ENCODE results near the gene TRAK1. TPM values are rescaled to one million over a fixed set of nuclear protein-coding genes. Genes with fewer than 3 reads are reported as not detected.

Gene TRAK1
- total RNA-seq, 1 donor from 2014 or later = 21.2 TPM

DNA sequence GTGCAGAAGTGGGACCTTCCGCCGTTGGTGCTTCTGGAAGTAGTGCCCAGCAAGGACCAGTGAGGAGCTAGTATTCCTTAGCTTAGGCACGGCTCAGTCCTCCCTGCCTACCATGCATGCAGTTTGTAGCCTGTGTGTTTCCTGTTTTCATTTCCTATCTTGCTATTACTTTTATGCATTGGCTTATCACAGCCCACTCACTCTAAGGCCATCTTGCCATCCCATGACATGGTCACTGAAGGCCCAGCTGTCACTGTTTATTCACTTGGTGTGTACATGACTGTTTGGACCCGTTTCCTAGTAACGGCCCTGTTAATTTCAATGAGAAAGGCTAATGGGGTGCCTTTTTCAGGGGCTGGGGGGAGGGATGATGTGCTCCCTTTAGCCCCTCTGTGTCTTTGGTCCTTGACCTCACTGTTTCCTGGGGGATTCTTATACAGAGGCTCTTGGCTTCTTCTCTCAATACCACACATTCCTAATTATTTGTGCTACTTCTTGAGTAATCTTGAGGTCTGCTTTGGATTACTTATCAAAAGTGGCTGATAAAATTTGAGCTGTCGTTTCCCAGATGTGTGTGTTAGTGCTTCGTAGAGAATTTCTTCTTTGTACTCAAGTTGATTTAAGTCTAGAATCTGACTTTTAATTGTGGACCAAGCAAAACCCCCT, 24.5 kb upstream of the TRAK1 start:
- peak; percentile 85 to 89 for DNase-seq (ENCODE audit: low read depth in 2 of 2)

DNA sequence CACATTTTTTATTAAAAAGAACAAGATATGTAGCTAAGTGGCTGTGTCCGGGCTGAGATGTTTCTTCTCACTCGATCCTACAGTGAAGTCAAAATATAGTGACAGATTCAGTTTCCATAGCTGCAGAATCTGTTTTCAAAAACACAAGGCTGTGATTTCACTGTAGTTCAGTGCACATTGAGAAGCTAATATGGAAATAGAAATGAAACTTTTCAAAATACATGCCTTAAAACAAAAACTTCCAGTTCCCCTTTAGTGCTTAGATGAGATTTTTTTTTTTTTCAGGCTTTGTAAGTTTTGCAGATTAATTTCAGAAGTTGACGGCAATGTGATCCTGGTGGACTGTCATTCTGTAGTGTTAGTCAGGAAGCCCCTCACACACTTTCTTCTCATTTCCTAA, 23.8 kb upstream of the TRAK1 start:
- DNase-seq (ENCODE audit: low read depth in 2 of 2) = peak; percentile 68 to 80

DNA sequence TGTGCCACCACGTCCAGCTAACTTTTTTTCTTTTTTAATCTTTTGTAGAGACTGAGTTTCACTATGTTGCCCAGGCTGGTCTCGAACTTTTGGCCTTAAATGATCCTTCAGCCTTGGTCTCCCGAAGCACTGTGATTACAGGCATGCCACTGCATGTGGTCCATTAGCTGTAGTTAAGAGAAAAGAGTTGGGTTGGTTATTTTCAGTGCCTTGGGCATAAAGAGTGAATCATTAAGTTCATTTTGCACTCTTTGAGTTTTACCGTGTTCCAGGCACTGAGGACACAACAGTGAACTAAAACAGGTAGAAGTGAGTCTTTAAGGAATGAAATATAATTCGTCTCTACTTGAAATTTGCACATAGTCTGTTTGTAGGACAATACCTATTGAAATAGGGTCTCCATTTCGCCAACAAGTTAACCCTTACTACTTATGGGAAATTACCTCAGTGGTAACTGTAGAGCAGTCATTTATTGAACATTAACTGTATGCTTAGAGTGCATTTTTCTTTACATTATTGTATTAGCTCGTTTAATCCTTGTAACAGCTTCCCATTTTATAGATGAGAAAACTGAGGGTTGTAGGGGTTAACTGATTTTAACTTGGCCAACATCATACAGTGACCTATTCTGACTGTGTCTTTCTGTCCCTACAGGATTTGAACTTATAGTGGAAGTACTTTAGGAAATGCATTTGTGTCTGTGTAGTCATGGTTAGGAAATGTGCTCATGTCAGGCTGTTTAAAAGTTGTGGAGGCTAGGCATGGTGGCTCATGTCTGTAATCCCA, 22.7 kb upstream of the TRAK1 start:
- no peak for DNase-seq (ENCODE audit: low read depth in 2 of 2)

DNA sequence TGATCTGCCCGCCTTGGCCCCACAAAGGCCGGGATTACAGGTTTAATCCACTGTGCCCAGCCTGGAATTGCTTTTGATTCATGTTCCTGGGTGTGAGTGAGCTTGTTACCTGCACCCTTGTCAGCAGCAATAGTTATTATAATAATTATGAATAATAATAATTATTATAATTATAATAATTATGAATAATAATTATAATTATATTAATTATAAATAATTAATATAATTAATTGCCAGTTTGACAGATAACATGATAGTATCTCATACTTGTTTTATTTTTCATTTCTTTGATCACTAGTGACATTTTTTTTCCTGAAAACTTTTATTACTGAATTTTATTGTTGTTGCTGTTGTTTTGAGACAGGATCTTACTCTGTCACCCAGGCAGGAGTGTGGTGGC, 21.1 kb upstream of the TRAK1 start:
- no peak for DNase-seq (ENCODE audit: low read depth in 2 of 2)

DNA sequence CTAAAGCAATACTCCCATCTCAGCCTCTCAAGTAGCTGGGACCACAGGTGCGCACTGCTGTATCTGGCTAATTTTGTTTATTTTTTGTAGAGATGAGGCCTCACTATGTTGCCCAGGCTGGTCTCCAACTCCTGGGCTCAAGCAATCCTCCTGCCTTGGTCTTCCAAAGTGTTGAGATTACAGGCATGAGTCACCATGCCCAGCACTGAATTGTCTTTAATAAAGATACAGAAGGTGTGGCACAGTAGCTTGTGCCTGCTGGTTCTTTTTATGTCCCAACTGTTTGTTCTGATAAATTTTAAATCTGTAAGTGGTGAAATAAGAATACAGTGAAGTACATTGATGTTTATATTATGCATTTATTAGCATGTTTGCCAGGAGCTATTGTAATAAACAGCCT, 20.6 kb upstream of the TRAK1 start:
- no peak for DNase-seq (ENCODE audit: low read depth in 2 of 2)

DNA sequence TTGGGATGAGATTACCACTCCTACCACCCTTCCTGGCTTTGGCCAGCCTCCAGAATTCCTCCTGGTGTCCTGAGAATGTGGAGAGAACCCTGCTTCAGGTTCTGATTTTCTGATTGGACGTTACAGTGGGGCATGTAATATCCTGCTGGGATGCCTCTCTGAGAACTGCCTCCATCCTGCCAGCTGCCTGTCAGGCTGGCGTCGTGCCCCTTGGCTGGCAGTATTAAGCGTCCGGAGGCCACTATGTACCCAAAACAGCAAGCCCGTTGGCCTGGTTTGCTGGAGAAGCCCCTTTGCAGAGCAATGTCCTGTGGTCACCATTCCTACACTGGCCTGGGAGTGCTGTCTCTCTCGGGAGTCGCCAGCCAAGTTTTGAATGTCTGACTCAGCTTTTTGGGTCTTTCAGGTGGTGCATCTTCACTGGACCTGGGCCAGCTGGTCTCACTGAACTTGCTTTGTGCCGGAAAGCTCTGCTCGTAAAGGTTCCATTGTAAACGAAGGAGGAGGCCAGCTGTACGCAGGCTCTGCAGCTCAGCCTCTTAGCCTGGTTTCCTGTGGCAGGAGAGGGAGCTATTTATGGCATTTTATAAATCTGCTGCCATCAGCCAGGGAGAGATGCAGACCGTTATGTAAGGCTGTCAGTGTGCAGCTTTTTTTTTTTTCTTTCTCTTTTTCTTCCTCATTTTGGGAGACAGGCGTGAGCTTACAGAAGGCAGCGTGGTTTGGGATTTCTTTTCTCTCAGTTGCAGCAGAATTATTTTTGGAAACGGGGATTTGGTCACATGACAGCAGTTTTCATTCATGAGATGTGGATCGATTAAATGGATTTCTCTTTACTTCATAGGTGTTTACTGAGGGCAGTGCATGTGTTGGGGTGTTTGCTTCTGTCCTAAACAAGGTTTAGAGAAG, 19.0 kb upstream of the TRAK1 start:
- peak; percentile 95 to 97 for DNase-seq (ENCODE audit: low read depth in 2 of 2)

DNA sequence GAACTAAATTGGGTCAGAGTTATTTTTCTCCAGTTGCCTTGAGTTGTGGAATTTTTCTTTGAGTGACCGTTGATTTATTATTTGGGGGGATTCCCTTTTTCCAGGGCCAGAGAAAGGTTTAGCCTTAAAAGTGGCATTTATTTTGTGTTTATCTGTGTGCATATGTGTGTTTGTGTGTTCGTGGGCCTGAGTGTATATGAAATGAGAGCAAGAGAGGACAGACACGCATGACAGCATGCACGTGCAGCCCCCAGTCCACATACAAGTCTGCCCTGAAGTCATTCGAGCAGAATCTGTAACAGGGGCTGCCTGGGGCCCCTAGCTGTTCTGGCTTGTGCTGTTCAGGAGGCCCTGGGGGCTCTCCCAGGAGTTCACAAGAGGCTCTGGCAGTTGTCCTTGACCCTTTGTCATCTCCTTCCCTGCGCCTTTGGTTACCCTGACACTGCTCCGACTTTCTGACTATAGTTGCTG, 18.3 kb upstream of the TRAK1 start:
- no peak for DNase-seq (ENCODE audit: low read depth in 2 of 2)

DNA sequence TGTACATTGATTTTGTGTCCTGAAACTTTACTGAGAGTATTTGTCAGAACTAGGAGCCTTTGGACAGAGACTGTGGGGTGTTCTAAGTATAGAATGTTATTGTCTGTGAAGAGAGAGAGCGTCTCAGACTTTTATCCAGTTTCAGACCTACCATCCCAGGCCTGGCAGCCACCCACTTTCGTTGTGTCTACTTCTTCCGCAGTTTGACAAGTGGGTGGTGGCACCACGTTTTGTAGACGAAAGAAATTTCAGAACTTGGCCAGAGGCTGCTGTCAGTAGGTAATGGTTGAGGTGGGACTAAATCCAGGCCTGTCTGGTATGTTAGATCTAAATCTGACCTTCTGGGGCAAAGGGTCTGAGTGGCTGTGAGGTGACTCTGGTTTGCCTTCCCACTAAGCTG, 13.4 kb upstream of the TRAK1 start:
- no peak for DNase-seq (ENCODE audit: low read depth in 2 of 2)

DNA sequence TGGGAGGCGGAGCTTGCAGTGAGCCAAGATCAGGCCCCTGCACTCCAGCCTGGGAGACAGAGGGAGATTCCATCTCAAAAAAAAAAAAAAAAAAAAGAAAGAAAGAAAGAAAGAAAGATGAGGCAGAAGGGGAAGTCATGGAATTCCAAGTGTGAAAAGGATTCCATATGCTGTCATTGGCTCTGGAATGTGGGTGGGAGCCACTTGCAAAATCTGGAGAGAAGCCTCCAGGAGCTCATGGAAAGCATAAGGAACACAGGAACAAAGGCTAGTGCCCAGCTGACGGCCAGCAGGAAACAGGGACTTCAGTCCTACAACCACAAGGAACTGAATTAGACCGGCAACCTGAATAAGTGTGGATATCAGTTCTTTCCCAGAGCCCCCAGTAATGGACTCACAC, 12.5 kb upstream of the TRAK1 start:
- DNase-seq (ENCODE audit: low read depth in 2 of 2) = no peak

DNA sequence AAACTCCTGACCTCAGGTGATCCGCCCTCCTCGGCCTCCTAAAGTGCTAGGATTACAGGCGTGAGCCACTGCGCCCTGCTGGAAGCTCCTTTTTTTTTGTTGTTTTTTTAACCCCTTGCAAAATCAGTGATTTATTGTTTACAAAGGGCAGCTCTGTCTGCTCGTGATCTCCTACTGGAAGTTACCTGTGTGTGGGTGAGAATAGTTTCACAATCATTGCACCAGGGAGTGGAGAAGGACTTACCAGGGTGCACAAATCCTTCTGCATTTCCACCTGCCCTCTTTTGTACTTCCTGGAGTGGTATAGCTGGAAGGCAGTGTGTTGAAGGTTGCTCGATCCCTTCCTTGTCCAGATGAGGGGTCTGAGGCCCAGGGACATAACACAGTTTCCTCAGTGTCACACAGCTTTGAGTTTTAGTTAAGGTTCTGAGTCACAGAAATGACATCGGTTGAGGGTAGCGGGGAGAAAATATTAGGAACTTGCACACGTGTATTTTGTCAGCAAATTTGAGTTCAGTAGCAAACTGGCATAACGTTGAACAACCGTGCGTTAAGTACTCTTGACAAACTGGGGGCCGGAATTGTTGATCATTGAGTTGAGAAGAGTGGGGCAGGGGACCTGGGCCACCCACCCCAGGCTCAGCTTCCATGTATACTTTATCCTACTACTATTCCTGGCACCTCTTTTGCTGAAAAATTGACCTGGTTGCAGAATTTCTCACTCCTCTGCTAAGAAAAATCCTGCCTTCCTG, 11.3 kb upstream of the TRAK1 start:
- no peak for DNase-seq (ENCODE audit: low read depth in 2 of 2)

DNA sequence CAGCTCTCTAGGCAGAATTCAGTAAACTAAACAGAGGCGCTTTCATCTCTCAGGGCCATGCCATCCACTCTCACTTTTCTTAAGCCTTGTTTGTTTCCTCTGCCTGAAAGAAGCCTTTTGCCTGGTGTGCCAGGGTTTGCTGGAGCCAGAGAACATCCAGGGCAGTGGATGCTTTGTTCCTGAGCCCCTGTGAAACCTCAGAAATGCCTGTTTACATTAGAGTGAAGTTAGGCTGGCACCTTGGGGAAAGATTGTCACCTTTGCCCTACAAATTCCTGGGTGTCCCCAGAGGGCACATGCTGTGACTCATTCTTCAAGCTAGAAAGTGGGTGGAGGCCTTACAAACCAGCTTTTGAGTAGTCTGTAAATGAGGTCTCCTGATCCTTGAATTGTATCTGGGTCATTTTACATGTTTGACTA, 10.7 kb upstream of the TRAK1 start:
- DNase-seq (ENCODE audit: low read depth in 2 of 2) = no peak

DNA sequence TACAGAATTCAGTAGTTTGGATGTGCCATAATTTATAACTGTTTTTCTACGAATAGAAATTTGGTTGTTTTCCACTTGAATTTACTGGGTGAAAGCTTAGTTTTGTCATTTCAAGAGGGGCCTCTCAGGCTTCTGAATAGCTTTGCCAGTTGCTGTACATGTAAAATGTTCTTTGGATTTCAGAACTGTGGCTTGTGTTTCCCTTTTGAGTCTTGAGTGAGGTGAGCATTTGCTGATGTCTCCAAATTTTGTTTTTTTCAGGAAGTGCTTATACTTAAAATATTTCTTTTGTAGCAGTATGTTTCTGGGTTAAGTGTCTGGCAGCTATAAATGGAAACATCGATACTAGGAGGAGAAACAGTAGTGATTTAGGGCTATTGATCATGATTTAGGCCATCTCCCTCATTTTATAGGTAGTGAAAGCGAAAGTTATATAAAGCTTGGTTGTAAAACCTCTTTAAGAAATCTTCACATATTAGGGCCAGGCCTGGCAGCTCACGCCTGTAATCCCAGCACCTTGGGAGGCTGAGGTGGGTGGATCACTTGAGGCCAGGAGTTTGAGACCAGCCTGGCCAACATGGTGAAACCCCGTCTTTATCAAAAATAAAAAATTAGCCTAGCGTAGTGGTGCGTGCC, 9.2 kb upstream of the TRAK1 start:
- no peak for DNase-seq (ENCODE audit: low read depth in 2 of 2)

DNA sequence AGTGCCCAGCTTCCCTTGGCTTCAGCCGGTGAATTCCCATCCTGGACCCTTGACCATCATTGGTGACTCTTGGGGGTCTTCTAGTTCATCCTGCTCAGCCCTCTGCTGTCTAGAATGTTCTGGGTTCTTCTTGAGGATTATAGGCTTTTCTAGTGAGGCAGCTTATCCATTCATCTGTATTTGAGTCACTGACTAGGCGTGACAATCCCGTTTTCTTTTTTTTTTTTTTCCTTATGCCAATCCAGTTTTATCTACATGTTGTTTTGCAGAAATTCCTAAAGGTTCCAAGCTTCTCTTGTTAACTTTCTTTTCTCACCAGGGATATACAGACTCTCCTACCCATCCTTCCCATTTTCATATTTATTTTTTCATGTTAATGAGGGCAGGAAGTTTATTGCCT, 6.6 kb upstream of the TRAK1 start:
- DNase-seq (ENCODE audit: low read depth in 2 of 2) = no peak

DNA sequence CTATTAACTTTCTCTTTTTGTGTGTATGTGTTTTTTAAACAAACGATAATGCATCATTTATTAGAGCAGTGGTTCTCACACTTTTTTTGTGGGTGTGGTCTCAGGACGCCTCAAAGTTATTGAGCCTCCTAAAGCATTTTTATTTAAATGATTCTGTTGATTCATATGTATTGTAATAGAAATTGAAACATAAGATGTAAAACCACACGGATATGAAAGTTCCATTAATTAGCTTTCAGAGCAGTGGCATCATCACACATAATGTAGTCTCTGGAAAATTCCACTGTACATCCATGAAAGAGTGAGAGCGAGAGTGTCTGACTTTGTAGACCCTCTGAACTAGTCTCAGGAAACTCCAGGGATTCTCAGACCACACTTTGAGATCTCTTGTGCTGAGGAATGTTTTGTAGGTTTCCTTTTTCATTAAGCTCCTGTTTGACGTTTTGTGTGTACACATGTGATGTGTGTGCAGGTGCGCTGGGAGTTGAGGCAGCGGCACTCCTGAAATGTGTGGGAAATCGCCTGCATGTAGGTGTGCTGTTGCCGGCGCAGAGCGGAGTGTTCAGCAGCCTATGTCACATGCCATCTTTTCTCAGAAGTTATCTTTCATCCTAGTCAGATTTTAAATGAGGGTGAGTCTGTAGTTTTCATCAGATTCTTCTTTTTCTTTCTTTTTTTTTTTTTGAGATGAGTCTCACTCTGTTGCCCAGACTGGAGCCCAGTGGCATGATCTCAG, 5.3 kb upstream of the TRAK1 start:
- no peak for DNase-seq (ENCODE audit: low read depth in 2 of 2)

DNA sequence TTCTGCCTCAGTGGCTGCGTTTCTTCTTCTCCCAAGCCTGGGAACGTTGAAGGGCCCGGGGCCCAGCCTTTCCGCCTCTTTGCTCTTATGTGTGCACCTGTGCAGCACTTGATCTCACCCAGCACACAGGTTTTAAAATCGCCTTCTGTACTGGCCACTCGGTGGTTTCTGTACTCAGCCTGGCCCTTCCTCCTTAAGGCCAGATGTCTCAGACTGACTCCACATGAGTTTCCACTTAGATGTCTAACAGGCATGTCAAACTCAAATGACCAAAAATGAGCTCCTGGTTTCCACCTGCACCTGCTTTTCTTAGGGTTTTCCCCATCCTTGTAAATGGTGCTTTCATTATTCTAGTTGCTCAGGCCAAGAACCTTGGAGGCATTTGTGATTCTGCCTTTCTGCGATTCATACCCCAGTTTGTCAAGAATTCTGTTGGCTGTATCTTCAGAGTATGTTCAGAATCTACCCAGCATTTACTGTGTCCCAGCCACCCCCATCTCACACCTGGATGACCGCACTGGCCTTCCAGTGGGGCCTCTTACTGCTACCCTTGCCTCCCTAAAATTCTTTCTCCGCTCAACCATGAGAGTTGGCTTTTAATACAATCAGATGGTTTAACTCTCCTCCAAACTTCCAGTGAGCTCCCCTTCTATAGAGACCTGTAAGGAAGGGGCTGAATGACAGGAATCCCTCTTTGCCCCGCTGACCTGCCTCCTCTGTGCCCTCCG, 2.2 kb upstream of the TRAK1 start:
- no peak for DNase-seq (ENCODE audit: low read depth in 2 of 2)

DNA sequence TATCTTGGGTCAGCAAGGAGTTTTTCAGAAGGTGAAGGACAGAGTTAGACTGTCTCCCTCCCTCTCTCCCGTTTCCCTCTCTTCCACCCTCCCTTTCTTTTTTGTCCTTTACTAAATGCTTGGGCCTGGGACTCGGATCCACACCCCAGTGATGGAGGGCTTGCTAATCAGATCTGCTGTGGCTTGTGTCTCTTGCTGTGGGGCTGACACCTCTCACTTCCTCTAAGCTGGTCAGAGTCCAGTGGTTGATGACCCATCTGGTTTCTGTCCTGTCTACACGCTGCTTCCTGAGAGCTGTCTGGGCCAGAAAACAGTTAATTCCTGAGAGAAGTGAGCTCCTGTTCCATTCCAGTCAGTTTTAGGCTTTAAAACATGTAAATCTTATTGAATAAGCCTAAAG, 849 bp downstream of the TRAK1 start:
- DNase-seq (ENCODE audit: low read depth in 2 of 2) = no peak

DNA sequence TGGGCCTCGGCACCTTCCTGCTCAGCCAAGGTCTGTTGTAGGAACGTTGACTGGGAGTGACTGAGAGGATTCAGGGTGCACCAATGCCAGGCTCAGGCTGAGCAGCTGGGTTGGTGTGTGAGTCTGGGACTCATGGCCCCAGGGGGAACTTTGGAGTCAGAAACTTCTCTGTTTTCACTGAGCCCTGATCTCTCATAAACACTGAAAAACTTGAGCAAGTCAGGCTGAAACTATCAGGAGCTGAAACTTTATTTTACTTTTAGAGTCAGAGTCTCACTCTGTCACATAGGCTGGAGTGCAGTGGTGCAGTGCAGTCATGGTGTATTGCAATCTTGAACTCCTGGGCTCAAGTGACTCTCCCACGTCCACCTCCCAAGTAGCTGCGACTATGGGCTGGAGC, 3.0 kb downstream of the TRAK1 start:
- no peak for DNase-seq (ENCODE audit: low read depth in 2 of 2)

DNA sequence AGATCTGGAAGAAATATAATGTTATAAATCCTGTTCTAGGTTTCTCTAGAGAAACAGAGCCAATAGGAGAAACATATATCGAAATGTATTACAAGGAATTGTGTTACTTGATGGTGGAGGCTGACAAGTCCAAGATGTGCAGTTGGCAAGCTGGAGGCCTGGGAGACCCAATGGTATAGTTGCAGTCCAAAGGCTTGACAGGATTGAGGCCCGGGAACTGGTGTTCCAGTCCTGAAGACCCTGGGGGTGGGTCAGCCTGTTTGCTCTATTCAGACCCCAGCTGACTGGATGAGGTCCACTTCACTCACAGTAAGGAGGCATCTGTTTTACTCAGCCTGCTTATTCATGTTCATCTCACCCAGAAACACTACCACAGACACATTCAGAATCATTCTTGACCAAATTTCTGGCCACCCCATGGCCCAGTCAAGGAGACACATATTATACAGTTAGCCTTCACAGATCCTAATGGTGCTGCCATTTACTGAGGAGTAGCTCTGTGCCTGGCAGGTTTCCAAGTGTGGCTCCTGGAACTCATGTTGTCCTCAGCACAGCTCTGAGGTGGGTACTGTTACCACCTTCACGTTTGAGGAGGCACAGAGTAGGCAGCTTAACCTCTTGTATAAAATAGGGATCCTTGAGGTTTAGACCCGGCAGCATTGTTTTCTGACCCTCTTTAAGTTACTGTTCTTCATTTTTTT, 3.7 kb downstream of the TRAK1 start:
- no peak for DNase-seq (ENCODE audit: low read depth in 2 of 2)

DNA sequence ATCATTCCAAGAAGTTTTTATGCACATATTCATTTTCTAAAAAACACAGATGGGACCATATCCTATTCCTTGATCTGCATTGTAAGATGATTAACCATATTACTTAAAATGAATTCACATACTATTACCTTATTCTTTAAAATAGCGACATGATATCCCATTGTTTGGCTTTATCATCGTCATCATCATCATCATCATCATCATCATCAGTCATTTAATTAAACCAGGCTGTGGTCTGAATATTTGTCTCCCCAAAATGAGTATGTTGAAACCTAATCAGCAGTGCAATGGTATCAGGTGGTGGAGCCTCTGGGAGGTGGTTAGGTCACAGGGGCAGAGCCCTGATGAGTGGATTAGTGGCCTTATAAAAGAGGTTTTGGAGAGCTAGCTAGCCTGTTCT, 4.4 kb downstream of the TRAK1 start:
- DNase-seq (ENCODE audit: low read depth in 2 of 2) = no peak
